ENCODE measurements around the gene ZNF618.

ZNF618 gene

GRCh38 chr9:113882636-113883164, 6.6 kb downstream of the ZNF618 start:
- DNase-seq (ENCODE audit: low spot score) = no peak

GRCh38 chr9:113885183-113886025, 9.3 kb downstream of the ZNF618 start:
- no peak for DNase-seq (ENCODE audit: low spot score)

GRCh38 chr9:113886026-113886369, 9.9 kb downstream of the ZNF618 start:
- no peak for DNase-seq (ENCODE audit: low spot score)

GRCh38 chr9:113886466-113886865, 10.4 kb downstream of the ZNF618 start:
- no peak for DNase-seq (ENCODE audit: low spot score)

- no peak for DNase-seq (ENCODE audit: low spot score)
Observed at GRCh38 chr9:113886933-113887332, 10.8 kb downstream of the ZNF618 start.

- no peak for DNase-seq (ENCODE audit: low spot score)
Observed at GRCh38 chr9:113887436-113887835, 11.3 kb downstream of the ZNF618 start.

- DNase-seq (ENCODE audit: low spot score) = no peak
Observed at GRCh38 chr9:113888336-113888735, 12.2 kb downstream of the ZNF618 start.

GRCh38 chr9:113888976-113889375, 12.9 kb downstream of the ZNF618 start:
- DNase-seq (ENCODE audit: low spot score) = no peak

- DNase-seq (ENCODE audit: low spot score) = no peak
Observed at GRCh38 chr9:113890704-113891103, 14.6 kb downstream of the ZNF618 start.

GRCh38 chr9:113892861-113893491, 16.9 kb downstream of the ZNF618 start:
- no peak for DNase-seq (ENCODE audit: low spot score)

- DNase-seq (ENCODE audit: low spot score) = no peak
Observed at GRCh38 chr9:113894166-113894565, 18.1 kb downstream of the ZNF618 start.

- no peak for DNase-seq (ENCODE audit: low spot score)
Observed at GRCh38 chr9:113895526-113895925, 19.4 kb downstream of the ZNF618 start.

- DNase-seq (ENCODE audit: low spot score) = no peak
Observed at GRCh38 chr9:113896713-113897112, 20.6 kb downstream of the ZNF618 start.

GRCh38 chr9:113898151-113898550, 22.0 kb downstream of the ZNF618 start:
- no peak for DNase-seq (ENCODE audit: low spot score)

GRCh38 chr9:113898596-113898995, 22.5 kb downstream of the ZNF618 start:
- DNase-seq (ENCODE audit: low spot score) = no peak

GRCh38 chr9:113899205-113899604, 23.1 kb downstream of the ZNF618 start:
- no peak for DNase-seq (ENCODE audit: low spot score)

GRCh38 chr9:113901221-113901688, 25.1 kb downstream of the ZNF618 start:
- DNase-seq (ENCODE audit: low spot score) = no peak

- no peak for DNase-seq (ENCODE audit: low spot score)
Observed at GRCh38 chr9:113903514-113904077, 27.5 kb downstream of the ZNF618 start.

- no peak for DNase-seq (ENCODE audit: low spot score)
Observed at GRCh38 chr9:113906411-113907110, 30.5 kb downstream of the ZNF618 start.

- no peak for DNase-seq (ENCODE audit: low spot score)
Observed at GRCh38 chr9:113907282-113907681, 31.2 kb downstream of the ZNF618 start.

- no peak for DNase-seq (ENCODE audit: low spot score)
Observed at GRCh38 chr9:113909421-113909820, 33.3 kb downstream of the ZNF618 start.

GRCh38 chr9:113910036-113910639, 34.0 kb downstream of the ZNF618 start:
- DNase-seq (ENCODE audit: low spot score) = no peak

Data from hematopoietic multipotent progenitor cell treated with erythropoietin and hydrocortisone succinate and interleukin-3 and kit ligand, for 17 days (in vitro differentiated cells).